ENCODE measurements around the gene CDHR3.

DNA sequence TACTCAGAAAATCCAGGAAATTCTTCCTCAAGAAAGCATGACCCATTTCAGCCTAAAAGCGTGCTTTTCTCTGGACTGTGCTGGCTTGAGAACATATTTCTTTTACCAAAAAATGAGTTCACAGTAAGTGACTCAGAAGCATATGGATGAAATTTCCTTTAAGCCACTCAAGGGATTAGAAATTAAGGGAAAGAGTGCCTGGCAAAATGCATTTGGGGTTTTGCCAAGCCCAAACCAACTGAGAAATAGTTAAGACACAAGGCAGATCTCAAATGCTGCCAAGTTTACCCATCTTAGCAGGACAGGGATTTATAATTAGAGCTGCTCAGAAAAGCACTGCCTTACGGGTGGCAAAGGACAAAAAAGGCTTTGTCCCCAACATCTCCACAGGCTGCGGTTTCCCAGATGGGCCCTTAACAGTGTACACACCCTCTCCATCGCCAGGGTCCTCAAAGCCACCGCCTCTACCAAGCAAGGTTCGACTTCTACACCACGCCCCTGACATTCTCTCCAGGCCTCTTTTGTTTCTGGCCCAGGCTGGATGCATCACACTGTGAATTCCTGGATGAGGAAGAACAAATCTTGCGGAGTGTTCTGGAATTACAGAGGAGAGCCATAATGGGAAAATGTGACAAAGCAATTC, 30.1 kb upstream of the CDHR3 start:
- TF ChIP-seq, protein P1, sequence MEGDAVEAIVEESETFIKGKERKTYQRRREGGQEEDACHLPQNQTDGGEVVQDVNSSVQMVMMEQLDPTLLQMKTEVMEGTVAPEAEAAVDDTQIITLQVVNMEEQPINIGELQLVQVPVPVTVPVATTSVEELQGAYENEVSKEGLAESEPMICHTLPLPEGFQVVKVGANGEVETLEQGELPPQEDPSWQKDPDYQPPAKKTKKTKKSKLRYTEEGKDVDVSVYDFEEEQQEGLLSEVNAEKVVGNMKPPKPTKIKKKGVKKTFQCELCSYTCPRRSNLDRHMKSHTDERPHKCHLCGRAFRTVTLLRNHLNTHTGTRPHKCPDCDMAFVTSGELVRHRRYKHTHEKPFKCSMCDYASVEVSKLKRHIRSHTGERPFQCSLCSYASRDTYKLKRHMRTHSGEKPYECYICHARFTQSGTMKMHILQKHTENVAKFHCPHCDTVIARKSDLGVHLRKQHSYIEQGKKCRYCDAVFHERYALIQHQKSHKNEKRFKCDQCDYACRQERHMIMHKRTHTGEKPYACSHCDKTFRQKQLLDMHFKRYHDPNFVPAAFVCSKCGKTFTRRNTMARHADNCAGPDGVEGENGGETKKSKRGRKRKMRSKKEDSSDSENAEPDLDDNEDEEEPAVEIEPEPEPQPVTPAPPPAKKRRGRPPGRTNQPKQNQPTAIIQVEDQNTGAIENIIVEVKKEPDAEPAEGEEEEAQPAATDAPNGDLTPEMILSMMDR (conservative IDR thresholded peaks at IDR 0.05; ENCODE audit: low read length), result no peak
- no peak for TF ChIP-seq EZH2phosphoT487 (IDR thresholded peaks at IDR 0.05; ENCODE audit: borderline replicate concordance)

Measured in Loucy (cell line).